H1 (cell line): ENCODE results near the gene KCNJ4.

Experiments used
- EZH2 ChIP-seq: fragments of 200-600 bp; sonication (generic); IDR thresholded peaks from 2 replicates; pipeline ENCODE4 v1.7.1; 2012; ENCODE audit warnings: low read depth, mild to moderate bottlenecking, moderate library complexity, low read length, inconsistent platforms; ENCODE audit not compliant: severe bottlenecking
- FOSL1 ChIP-seq: IDR thresholded peaks from 2 replicates; pipeline ENCODE4 v1.6.1; 2011; ENCODE audit warnings: mild to moderate bottlenecking, low read depth, low read length, moderate library complexity; ENCODE audit not compliant: insufficient read depth
- MAFK ChIP-seq: IDR thresholded peaks from 2 replicates; pipeline ENCODE4 v1.6.1; 2012; ENCODE audit warnings: low read depth, mild to moderate bottlenecking, improper control_type of control experiment, low read length
- POLR2AphosphoS5 ChIP-seq: IDR thresholded peaks from 2 replicates; pipeline ENCODE4 v1.6.1; 2011; ENCODE audit warnings: low read depth, low read length
- RFX5 ChIP-seq: IDR thresholded peaks from 2 replicates; pipeline ENCODE4 v1.6.1; 2011; ENCODE audit warnings: low read depth, low read length, improper control_type of control experiment, borderline replicate concordance
- SIN3A ChIP-seq, 2 experiments: IDR thresholded peaks in 1 of 2; conservative IDR thresholded peaks in 1 of 2; 2 replicates each; pipeline ENCODE4 v1.6.1; 2011 to 2012; ENCODE audit warnings: low read length in 2 of 2, improper control_type of control experiment in 1 of 2, low read depth in 1 of 2, mild to moderate bottlenecking in 1 of 2
- SUZ12 ChIP-seq: fragments of 200-600 bp; sonication (generic); IDR thresholded peaks from 2 replicates; pipeline ENCODE4 v1.6.1; 2012; ENCODE audit warnings: mild to moderate bottlenecking, inconsistent platforms, low read length, moderate library complexity, mixed read lengths
- TF ChIP-seq, protein P1 (sequence below), 3 experiments: IDR thresholded peaks; 1 replicate in 2 of 3; 2 replicates in 1 of 3; pipeline versions ENCODE4 v1.5.1 to v1.6.1; 2011; ENCODE audit warnings: low read length in 3 of 3, mild to moderate bottlenecking in 3 of 3, inconsistent platforms in 2 of 3, low read depth in 1 of 3, moderate library complexity in 1 of 3; ENCODE audit not compliant: insufficient read depth in 1 of 3; ENCODE audit errors: control extremely low read depth in 1 of 3

DNA sequence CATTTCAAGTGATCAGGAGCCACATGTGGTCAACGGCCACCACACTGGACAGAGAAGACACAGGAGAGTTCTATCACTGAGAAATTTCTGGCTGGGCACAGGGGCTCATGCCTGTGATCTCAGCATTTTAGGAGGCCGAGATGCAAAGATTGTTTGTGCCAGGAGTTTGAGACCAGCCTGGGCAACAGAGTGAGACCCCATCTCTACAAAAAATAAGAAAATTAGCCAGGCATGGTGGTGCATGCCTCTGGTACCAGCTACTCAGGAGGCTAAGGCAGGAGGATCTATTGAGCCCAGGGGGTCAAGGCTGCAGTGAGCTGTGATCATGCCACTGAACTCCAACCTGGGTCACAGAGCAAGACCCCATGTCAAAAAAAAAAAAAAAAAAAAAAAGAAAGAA is 26.3 kb downstream of the KCNJ4 start:
- no peak for TF ChIP-seq FOSL1
- TF ChIP-seq, protein P1, sequence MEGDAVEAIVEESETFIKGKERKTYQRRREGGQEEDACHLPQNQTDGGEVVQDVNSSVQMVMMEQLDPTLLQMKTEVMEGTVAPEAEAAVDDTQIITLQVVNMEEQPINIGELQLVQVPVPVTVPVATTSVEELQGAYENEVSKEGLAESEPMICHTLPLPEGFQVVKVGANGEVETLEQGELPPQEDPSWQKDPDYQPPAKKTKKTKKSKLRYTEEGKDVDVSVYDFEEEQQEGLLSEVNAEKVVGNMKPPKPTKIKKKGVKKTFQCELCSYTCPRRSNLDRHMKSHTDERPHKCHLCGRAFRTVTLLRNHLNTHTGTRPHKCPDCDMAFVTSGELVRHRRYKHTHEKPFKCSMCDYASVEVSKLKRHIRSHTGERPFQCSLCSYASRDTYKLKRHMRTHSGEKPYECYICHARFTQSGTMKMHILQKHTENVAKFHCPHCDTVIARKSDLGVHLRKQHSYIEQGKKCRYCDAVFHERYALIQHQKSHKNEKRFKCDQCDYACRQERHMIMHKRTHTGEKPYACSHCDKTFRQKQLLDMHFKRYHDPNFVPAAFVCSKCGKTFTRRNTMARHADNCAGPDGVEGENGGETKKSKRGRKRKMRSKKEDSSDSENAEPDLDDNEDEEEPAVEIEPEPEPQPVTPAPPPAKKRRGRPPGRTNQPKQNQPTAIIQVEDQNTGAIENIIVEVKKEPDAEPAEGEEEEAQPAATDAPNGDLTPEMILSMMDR (IDR thresholded peaks at IDR 0.05; ENCODE audit: control extremely low read depth in 1 of 3, insufficient read depth in 1 of 3, low read depth in 1 of 3, low read length in 3 of 3) = no peak
- TF ChIP-seq EZH2 = no peak
- TF ChIP-seq MAFK = no peak
- no peak for TF ChIP-seq POLR2AphosphoS5
- TF ChIP-seq SIN3A (conservative IDR thresholded peaks at IDR 0.05 in 1 of 2, IDR thresholded peaks at IDR 0.05 in 1 of 2; ENCODE audit: low read depth in 1 of 2, low read length in 2 of 2) = no peak
- TF ChIP-seq RFX5 = no peak
- no peak for TF ChIP-seq SUZ12
